HG02870 (cell line): ENCODE results near the gene DYSF.

ENCODE experiments used
- ATAC-seq: cut with Tn5 transposase; IDR thresholded peaks from one replicate; pipeline ENCODE4 v1.9.1; 2021; ENCODE audit warnings: mild to moderate bottlenecking, moderate library complexity; ENCODE audit not compliant: unreplicated experiment

DYSF gene

GRCh38 chr2:71597756-71598155 lies 144.4 kb downstream of the DYSF start:
- no peak for ATAC-seq

- ATAC-seq, result no peak
These were observed 145.2 kb downstream of the DYSF start for GRCh38 chr2:71598526-71598925.

DNA sequence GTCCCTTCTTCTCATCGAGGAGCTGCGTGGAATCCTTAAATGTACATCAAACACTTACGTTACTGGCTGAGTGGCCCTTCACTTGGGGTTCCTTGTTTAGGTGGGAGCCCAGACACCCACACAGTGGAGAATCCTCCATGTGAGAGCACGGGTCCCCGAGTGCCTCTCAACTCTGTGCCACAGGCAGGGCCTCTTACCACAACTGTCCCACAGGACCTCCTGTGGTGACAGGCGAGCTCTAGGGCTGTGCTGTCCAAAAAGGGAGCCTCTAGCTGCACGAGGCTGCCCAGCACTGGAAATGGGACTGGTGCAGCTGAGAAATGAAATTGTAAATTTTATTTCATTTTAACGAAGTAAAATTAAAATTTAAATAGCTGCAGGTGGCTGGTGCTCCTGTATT lies 145.7 kb downstream of the DYSF start:
- ATAC-seq, result no peak

DNA sequence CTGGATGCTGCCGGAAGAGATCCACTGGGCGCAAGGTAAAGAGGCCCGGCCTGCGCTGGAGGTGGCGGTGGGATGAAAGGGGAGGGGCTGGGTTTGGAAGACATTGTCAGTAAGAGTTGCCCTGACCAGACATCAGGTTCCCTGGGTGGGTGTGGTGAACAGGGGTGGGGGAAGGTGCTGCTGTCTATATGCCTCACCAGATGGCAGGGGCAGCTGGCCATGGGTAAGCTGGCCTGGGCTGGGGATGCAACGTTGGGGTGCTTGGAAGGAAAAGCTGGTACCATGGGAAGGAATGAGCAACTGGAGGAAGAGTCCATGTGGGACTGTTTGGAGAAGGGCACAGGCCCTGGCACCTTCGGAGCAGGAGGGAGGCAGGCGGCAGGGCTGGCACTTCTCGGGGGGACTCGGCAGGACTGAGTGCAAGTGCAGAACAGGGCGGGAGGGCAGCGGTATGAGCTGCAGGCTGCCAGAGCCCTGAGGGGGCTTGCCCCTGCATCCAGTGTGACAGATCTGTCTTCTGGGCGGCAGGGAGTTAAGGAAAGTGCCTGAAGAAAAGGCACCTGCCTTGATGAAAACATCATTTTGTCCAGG lies 146.4 kb downstream of the DYSF start:
- ATAC-seq, result no peak

GRCh38 chr2:71600555-71600954 lies 147.2 kb downstream of the DYSF start:
- ATAC-seq, result no peak

GRCh38 chr2:71601136-71602114 lies 148.1 kb downstream of the DYSF start:
- no peak for ATAC-seq

- ATAC-seq, result no peak
These were observed 148.7 kb downstream of the DYSF start for GRCh38 chr2:71602115-71602495.

- no peak for ATAC-seq
These were observed 149.2 kb downstream of the DYSF start for GRCh38 chr2:71602581-71602980.

DNA sequence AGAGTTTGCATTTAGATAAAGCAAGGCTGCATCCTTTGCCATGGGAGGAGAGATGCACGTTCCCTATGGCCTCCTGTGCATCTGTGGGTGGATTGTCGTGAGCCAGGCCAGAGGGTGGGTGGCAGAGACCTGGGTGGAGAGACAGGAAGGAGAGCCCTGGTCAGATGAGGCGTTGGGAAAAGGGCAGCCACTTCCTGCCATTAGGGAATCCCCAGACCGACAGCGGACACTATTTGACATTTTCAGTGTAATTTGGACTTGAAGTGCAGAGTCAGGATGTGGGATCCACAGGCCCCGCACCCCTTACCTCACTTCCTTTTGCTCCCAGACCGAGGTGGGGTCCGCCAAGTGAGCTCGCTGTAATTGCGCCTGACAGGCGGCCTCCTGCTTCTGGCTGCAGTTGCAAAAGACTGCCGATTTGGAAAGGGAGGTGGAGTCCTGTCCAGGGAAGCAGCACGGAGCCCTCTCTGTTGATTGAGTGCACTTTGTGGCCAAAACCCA lies 150.0 kb downstream of the DYSF start:
- ATAC-seq, result no peak

DNA sequence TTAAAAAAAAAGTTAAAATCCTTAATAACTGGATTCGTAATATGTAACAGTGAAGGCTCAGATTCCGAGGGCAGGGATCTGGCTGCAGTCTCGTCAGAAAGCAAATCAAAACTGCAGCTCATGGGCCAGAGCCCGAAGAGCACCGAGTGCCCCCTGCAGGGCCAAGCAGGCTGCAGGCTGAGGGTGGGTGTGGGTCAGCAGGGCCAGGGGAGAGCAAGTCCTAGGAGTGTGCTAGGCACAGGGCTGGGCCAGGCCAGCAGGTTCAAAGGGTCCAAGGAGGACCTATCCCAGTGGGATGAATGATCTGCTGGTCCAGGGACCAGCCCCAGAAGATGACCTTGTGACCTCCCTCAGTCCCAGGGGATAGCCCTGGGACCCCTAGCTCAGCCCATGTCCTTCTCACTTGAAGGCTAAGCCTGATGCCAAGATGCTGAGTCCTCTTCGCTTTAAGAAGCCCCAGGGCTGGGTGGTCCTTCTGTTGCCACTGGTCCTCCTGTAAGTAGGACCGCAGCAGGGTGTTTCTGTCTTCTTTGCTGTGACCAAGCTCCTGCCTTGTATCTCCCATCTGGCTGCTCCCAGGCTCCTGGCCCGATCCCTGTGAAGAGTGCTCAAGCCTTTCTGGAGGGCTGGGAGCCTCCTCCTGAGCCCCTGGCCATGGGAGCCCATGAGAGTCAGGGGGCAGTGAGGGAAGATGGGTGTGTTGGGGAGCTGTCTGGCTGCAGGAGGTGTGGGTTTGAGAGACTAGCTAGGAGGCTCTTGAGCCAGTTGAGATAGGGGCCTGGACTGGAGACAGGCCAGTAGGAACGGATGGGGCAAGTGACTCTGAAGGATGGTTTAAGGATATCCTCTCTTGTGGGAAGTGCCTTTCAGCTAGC lies 150.7 kb downstream of the DYSF start:
- ATAC-seq, result no peak

DNA sequence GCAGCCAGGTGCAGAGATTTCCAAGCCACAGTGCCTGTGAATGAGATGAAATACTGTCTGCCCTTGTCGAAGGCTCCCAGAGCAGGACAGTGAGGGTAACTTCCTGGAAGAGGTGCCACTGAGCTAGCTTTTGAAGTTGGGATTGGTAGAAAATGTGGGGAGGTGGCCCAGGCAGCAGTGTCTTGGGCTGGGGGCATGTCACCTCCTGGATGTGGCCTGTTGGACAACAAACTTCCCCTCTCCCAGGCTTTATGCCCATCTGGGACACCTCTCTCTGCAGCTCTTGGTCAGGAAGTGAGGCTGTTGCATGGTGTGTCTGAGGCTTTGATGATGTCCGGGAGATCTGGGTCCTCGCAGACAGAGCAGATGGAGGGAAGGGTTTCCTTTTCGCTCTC lies 151.4 kb downstream of the DYSF start:
- no peak for ATAC-seq

DNA sequence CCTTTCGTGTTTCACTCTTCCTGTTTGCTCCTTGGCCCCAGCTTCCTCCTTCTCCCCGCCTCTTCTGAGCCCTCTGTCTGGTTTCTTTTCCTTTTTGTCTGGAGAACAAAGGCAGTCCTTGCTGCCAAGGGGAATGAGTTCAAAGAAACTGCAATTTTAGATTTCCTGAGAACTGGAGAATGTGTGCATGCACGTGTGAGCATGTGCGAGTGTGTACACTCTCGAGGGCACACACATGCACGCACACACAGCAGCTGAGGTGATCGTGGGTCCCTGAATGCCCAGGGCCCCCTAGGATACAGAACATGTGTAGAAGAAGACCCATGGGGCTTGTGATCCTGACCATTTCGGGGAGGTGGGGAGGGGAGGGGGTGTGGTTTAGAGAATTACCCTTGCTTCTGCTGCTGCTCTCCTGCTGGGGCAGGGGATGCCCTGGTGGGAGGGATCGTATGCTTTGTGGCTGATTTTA lies 151.8 kb downstream of the DYSF start:
- no peak for ATAC-seq

GRCh38 chr2:71605781-71606241 lies 152.4 kb downstream of the DYSF start:
- no peak for ATAC-seq

GRCh38 chr2:71606244-71606643 lies 152.9 kb downstream of the DYSF start:
- no peak for ATAC-seq

DNA sequence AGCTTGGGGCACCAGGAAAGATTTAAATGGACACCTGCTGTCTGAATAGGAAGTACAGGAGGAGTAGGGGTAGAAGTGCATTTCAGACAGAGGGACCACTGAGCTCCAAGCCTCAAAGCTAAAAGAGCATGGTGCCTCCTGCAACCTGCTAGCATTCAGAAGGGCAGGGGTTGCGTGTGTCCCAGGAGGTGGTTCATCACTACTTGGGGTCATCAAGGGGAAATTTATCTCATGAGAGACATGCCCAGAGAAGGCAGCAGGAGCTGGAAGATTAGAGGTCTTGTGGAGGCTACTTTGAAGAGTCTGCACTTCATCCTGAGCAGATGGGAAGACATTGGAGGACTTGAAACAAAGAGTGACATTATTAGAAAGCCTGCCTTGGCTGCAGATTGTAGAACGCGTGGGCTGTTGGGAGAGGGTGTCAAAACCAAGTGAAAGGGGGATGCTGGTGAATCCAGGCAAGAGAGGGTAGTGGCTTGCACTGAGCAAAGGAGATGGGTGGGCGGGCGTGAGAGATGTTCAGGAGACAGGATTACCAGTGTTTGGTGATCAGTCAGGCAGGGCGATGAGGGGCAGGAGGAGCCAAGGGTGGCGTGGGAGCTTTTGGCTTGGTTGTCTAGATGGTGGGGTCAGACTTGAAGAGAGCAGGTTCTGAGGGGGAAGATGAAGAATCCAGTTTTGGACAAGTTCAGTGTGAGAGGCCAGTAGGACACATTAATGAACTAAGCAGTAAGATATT lies 154.0 kb downstream of the DYSF start:
- ATAC-seq, result no peak

DNA sequence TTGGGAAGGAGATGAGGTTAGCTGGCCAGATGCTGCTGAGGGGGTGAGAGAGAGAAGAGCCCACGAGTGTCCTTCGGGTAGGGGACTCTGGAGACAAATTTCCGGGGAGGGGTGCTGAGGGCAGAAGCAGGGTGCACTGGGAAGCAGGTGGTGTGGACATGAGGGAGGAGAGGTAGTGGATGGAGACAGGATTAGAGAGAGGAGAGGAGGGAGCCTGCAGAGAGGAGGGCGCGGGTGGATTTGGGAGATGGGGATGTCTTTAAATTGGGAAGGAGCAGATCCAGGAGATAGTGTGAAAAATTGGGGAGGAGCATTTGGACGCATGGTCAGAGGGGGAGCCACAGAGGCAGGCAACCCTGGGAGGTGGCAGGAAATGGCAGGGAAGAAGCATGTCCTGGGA lies 154.7 kb downstream of the DYSF start:
- no peak for ATAC-seq

GRCh38 chr2:71608441-71608840 lies 155.1 kb downstream of the DYSF start:
- ATAC-seq, result no peak

- ATAC-seq, result no peak
These were observed 155.7 kb downstream of the DYSF start for GRCh38 chr2:71609029-71609428.

DNA sequence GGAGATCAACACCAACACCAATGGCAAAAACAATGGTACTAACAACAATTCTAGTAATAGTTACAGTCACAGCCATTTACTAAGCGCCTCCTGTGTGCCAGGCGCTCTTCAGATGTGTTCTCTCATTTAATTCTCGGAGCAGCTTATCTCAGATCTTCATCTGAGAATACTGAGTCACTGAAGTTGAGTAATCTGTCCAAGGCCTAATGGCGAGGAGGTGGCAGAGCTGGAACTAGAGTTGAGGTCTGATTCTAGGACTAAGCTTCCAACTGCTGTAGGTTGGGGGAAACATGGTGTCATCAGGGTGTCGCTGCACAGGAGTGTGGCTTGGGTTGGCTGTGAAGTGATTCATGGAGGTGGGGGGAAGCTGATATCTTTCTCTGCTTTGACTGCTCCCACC lies 156.1 kb downstream of the DYSF start:
- ATAC-seq, result no peak

DNA sequence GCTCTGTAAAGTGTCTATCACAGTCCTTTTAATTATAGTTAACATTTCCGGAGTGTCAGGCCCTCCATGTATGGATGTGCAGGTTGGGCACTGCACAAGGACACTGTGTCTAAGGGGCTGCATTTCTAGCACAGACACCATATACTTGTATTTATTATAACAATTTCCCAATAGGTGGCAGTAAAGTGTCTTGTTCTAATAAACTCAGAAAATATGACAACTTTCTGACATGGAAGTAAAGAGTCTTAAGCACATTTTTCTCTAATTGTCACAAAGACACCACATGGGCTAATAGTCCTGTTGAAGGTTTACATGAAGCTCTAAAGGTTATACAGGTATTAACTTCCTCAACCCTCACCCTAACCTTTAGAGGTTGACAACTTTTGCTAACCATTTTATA lies 156.6 kb downstream of the DYSF start:
- ATAC-seq, result no peak
